HEK293T (cell line): ENCODE measurements around the gene WASF3.
"Not testable (repeated sequence)": the region's sequence is repeated elsewhere in the genome, so short reads cannot be mapped to it uniquely, and the experiment has no call there.

ENCODE experiments used
- ARNT ChIP-seq: fragments of 450-650 bp; IDR thresholded peaks from 2 replicates; pipeline ENCODE4 v1.6.1; 2017; ENCODE audit warnings: mild to moderate bottlenecking
- ELF4 ChIP-seq: fragments of 450-650 bp; IDR thresholded peaks from 2 replicates; pipeline ENCODE4 v1.6.1; 2017; ENCODE audit warnings: antibody characterized with exemption
- FOXA1 ChIP-seq: fragments of 450-650 bp; IDR thresholded peaks from 2 replicates; pipeline ENCODE4 v1.6.1; 2016; ENCODE audit warnings: mild to moderate bottlenecking
- FOXM1 ChIP-seq: fragments of 450-650 bp; IDR thresholded peaks from 2 replicates; pipeline ENCODE4 v1.6.1; 2017; ENCODE audit warnings: mild to moderate bottlenecking, borderline replicate concordance
- HDGF ChIP-seq: fragments of 450-650 bp; IDR thresholded peaks from 2 replicates; pipeline ENCODE4 v1.6.1; 2017; ENCODE audit warnings: antibody characterized with exemption, borderline replicate concordance
- L3MBTL2 ChIP-seq: fragments of 450-650 bp; conservative IDR thresholded peaks from 2 replicates; pipeline ENCODE4 v1.6.1; 2016; ENCODE audit warnings: mild to moderate bottlenecking
- SP1 ChIP-seq: fragments of 450-650 bp; IDR thresholded peaks from 2 replicates; pipeline ENCODE4 v1.6.1; 2017

GRCh38 chr13:26635634-26636033 lies 78.2 kb downstream of the WASF3 start:
- TF ChIP-seq ELF4, FOXA1, L3MBTL2, SP1, HDGF, FOXM1, ARNT: not testable (repeated sequence)
